Mesendoderm (in vitro differentiated cells): Measurements from ENCODE around the gene RHBDL2.
"Not testable (repeated sequence)": the region's sequence is repeated elsewhere in the genome, so short reads cannot be mapped to it uniquely, and the experiment has no call there.

ENCODE experiments used
- DNase-seq: peaks from one replicate; pipeline ENCODE4 v3.0.0; 2013
- H2AK5ac ChIP-seq: 2 replicates; pipeline ENCODE4 v1.6.1; 2013; ENCODE audit warnings: low read length, inconsistent platforms
- H2BK120ac ChIP-seq: 2 replicates; pipeline ENCODE4 v1.6.1; 2013; ENCODE audit warnings: low read depth, mild to moderate bottlenecking, low read length, moderate library complexity, mixed read lengths
- H2BK15ac ChIP-seq: replicated peaks from 2 replicates; pipeline ENCODE4 v1.6.1; 2013; ENCODE audit warnings: low read depth, mild to moderate bottlenecking, moderate library complexity
- H2BK5ac ChIP-seq: 2 replicates; pipeline ENCODE4 v1.6.1; 2013; ENCODE audit warnings: low read length, inconsistent platforms
- H3K18ac ChIP-seq: 2 replicates; pipeline ENCODE4 v1.6.1; 2013; ENCODE audit warnings: mild to moderate bottlenecking, low read length, mixed read lengths
- H3K23ac ChIP-seq: one replicate; pipeline ENCODE4 v1.6.1; 2013; ENCODE audit warnings: low read length
- H3K27ac ChIP-seq: 2 replicates; pipeline ENCODE4 v1.5.1; 2013; ENCODE audit warnings: low read depth, mild to moderate bottlenecking, inconsistent platforms, low read length, moderate library complexity
- H3K27me3 ChIP-seq: 2 replicates; pipeline ENCODE4 v1.6.1; 2013; ENCODE audit warnings: low read length, control low read depth, mild to moderate bottlenecking, inconsistent platforms; ENCODE audit not compliant: insufficient read depth, poor library complexity
- H3K36me3 ChIP-seq: 2 replicates; pipeline ENCODE4 v1.6.1; 2013; ENCODE audit warnings: low read length, inconsistent platforms; ENCODE audit not compliant: control insufficient read depth, insufficient read depth
- H3K4ac ChIP-seq: one replicate; pipeline ENCODE4 v1.6.1; 2013; ENCODE audit warnings: low read depth, mild to moderate bottlenecking, low read length, moderate library complexity
- H3K4me1 ChIP-seq: 2 replicates; pipeline ENCODE4 v1.6.1; 2013; ENCODE audit warnings: low read depth, low read length, inconsistent platforms; ENCODE audit not compliant: control insufficient read depth
- H3K4me2 ChIP-seq: 2 replicates; pipeline ENCODE4 v1.6.1; 2013; ENCODE audit warnings: low read length
- H3K4me3 ChIP-seq: 2 replicates; pipeline ENCODE4 v1.5.1; 2013; ENCODE audit warnings: mild to moderate bottlenecking, low read length
- H3K56ac ChIP-seq: one replicate; pipeline ENCODE4 v1.6.1; 2013; ENCODE audit warnings: low read length
- H3K79me1 ChIP-seq: 2 replicates; pipeline ENCODE4 v1.6.1; 2013; ENCODE audit warnings: low read length, inconsistent platforms
- H3K79me2 ChIP-seq: 2 replicates; pipeline ENCODE4 v1.6.1; 2013; ENCODE audit warnings: mild to moderate bottlenecking, low read length; ENCODE audit not compliant: control insufficient read depth, insufficient read depth
- H3K9ac ChIP-seq: 2 replicates; pipeline ENCODE4 v1.6.1; 2013; ENCODE audit warnings: low read length, inconsistent platforms
- H4K5ac ChIP-seq: one replicate; pipeline ENCODE4 v1.6.1; 2013; ENCODE audit warnings: low read length
- H4K8ac ChIP-seq: one replicate; pipeline ENCODE4 v1.6.1; 2013; ENCODE audit warnings: low read depth, mild to moderate bottlenecking, control low read depth, low read length, moderate library complexity
- WGBS: extraction: QIAGEN DNeasy Blood & Tissue Kit; methylation state at CpG from one replicate; pipeline ENCODE4 v1.1.7; 2013; ENCODE audit warnings: low lambda C conversion rate, missing lambda C conversion rate; ENCODE audit not compliant: insufficient coverage; ENCODE audit errors: extremely low coverage; 5-methylcytosine and 5-hydroxymethylcytosine counted together

Gene RHBDL2

DNA sequence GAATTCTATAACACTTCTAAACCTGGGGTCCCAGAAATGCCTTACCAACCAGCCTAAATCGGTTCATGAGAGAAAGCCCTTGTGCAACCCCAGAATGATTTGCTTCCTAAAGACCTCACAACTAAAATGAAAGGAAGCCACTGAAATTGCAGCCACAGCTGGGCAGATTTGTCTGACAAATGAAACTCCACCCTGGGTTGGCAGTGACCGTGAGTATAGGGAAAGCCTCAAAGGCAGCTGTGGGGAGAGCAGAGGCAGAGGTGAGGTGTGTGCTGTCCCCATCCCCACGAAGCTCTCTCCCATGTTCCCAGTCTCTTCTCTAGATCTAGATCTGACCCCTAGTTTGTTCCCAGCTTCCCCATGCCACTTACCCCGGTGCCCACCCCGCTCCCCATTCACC is 23.1 kb downstream of the RHBDL2 start:
- Histone ChIP-seq H2BK5ac (no peak overlapping the region), H3K36me3 (no peaks in the 10 kb centered on the region), H3K23ac (no peak overlapping the region), H2BK15ac (no peak overlapping the region), H3K18ac (no peak overlapping the region), H3K27ac (no peak overlapping the region), H4K8ac (no peak overlapping the region), H3K79me1 (no peaks in the 10 kb centered on the region), H3K4me1 (no peaks in the 10 kb centered on the region), H3K27me3 (no peaks in the 10 kb centered on the region), H3K4me3 (no peak overlapping the region), H3K9ac (no peak overlapping the region), H3K4ac (no peak overlapping the region), H2AK5ac (no peak overlapping the region), H3K56ac (no peak overlapping the region), H3K79me2 (no peaks in the 10 kb centered on the region), H3K4me2 (no peak overlapping the region), H4K5ac (no peak overlapping the region), H2BK120ac (no peak overlapping the region)
- no CpG with 5 or more reads among the region's 5 CpGs for WGBS
- no peak for DNase-seq

DNA sequence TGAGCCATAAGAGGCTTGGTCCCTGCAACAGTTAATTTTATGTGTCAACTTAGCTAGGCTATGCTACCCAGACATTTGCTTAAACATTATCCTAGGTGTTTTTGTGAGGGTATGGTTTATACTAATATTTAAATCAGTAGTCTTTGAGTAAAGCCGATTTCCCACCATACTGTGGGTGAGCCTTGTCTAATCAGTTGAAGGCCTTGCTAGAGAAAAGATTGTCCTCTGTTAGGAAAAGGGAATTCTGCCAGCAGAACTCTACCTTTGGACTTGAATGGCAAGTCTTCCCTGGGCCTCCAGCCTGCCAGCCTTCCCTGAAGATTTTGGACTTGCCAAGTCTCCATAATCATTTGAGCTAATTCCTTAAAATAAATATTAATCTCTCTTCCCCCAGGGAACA is 23.9 kb downstream of the RHBDL2 start:
- Histone ChIP-seq H3K9ac (no peak overlapping the region), H3K4ac (no peak overlapping the region), H3K4me1 (no peaks in the 10 kb centered on the region), H3K4me3 (no peak overlapping the region), H4K8ac (no peak overlapping the region), H3K27ac (no peak overlapping the region), H3K4me2 (no peak overlapping the region), H3K27me3 (no peaks in the 10 kb centered on the region), H3K79me1 (no peaks in the 10 kb centered on the region), H2AK5ac (no peak overlapping the region), H2BK15ac (no peak overlapping the region), H2BK5ac (no peak overlapping the region), H3K23ac (no peak overlapping the region), H3K36me3 (no peaks in the 10 kb centered on the region), H3K79me2 (no peaks in the 10 kb centered on the region), H3K18ac (no peak overlapping the region), H4K5ac (no peak overlapping the region), H2BK120ac (no peak overlapping the region), H3K56ac (no peak overlapping the region)
- no peak for DNase-seq
- WGBS: no CpG with 5 or more reads among the region's 1 CpG

DNA sequence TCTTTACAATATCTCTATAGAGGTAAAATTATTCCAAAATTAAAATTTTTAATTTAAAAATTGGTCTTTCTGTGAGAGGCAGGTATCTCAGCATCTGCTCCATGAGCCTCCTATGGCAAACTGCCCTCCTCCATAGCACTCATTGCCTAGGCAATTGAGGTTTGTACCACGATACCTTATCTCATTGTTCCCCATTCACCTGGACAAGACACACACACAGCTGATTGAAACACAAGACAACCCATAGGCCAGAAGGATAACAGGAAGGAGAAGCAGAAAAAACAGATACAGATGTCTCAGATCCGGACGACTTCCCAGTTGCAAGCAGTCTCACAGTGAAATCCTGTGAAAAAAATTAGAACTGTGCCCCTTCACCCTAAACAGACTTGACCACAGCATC is 24.3 kb downstream of the RHBDL2 start:
- Histone ChIP-seq H3K79me1 (no peaks in the 10 kb centered on the region), H3K9ac (no peak overlapping the region), H2BK15ac (no peak overlapping the region), H3K18ac (no peak overlapping the region), H3K79me2 (no peaks in the 10 kb centered on the region), H4K5ac (no peak overlapping the region), H3K4me3 (no peak overlapping the region), H2AK5ac (no peak overlapping the region), H3K4ac (no peak overlapping the region), H3K27me3 (no peaks in the 10 kb centered on the region), H3K36me3 (no peaks in the 10 kb centered on the region), H3K23ac (no peak overlapping the region), H3K4me1 (no peaks in the 10 kb centered on the region), H3K27ac (no peak overlapping the region), H4K8ac (no peak overlapping the region), H2BK120ac (no peak overlapping the region), H2BK5ac (no peak overlapping the region), H3K4me2 (no peak overlapping the region), H3K56ac (no peak overlapping the region)
- DNase-seq: no peak
- WGBS: no CpG with 5 or more reads among the region's 3 CpGs

DNA sequence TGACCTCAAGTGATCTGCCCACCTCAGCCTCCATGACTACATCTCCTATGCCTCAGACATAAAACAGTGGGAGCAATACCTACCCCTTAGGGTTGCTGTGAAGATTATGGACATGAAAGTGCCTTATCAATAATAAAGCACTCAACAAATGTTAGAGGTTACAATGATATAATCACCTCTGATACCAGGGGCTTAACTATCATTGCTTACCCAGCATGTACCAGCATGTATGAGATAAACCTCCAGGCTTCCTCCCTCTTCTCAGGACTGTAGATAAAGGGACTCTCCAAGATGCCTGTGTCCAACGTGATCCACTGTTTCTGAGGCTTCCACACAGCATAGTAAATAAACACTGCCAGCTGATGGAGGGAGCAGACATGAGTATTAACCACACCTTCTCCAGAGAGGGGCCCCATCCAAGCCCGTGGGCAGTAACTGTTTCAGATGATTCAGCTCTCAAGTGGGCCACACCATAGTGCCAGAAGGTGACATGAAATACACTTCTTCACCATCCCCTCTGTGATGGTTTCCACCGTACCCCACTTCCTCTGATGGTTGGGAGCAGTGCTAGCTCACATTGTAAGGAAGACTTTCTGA is 26.2 kb downstream of the RHBDL2 start:
- Histone ChIP-seq H3K36me3 (no peaks in the 10 kb centered on the region), H3K79me1 (no peaks in the 10 kb centered on the region), H2BK120ac (no peak overlapping the region), H3K23ac (no peak overlapping the region), H3K18ac (no peak overlapping the region), H2BK15ac (no peak overlapping the region), H3K4me3 (no peak overlapping the region), H4K5ac (no peak overlapping the region), H3K4me2 (no peak overlapping the region), H3K4me1 (no peaks in the 10 kb centered on the region), H3K27ac (no peak overlapping the region), H3K27me3 (no peaks in the 10 kb centered on the region), H2AK5ac (no peak overlapping the region), H3K56ac (no peak overlapping the region), H4K8ac (no peak overlapping the region), H3K9ac (no peak overlapping the region), H2BK5ac (no peak overlapping the region), H3K4ac (no peak overlapping the region), H3K79me2 (no peaks in the 10 kb centered on the region)
- no CpG with 5 or more reads among the region's 3 CpGs for WGBS
- DNase-seq: peak; percentile 73

DNA sequence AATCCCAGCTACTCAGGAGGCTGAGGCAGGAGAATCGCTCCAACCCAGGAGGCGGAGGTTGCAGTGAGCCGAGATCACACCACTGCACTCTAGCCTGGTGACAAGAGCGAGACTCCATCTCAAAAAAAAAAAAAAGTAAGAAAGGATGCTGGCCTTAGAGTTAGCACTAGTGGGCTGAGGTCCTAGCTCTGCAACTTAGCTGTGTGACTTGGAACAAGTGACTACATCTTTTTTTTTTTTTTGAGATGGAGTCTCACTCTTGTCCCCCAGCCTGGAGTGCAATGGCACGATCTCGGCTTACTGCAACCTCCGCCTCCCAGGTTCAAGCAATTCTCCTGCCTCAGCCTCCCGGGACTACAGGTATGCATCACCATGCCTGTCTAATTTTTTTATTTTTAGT is 26.7 kb downstream of the RHBDL2 start:
- H2BK5ac ChIP-seq, DNase-seq, H3K56ac ChIP-seq, H3K4me2 ChIP-seq, H3K4me3 ChIP-seq, H2BK120ac ChIP-seq, H3K4me1 ChIP-seq, H3K79me1 ChIP-seq, H3K9ac ChIP-seq, H3K23ac ChIP-seq, H3K18ac ChIP-seq, H2BK15ac ChIP-seq, H3K79me2 ChIP-seq, H3K4ac ChIP-seq, H3K27me3 ChIP-seq, H4K8ac ChIP-seq, H3K36me3 ChIP-seq, H4K5ac ChIP-seq, H3K27ac ChIP-seq, H2AK5ac ChIP-seq: not testable (repeated sequence)
- WGBS: no CpG with 5 or more reads among the region's 8 CpGs

DNA sequence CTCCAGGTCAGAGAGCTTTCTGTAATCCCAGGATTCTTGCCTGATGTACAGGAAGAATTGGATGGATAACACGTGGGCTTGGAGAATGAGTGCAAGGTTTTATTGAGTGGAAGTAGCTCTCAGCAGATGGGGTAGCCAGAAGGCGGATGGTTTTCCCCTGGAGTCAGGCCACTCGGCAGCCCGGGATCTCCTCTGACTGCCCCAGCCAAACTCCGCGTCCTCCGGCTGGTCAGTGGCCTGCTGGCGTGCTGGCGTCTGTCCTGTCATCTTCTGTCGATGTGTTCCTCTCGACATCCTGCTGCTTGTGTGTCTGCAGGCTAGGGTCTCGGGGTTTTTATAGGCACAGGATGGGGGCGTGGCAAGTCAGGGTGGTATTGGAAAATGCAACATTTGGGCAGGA is 32.8 kb downstream of the RHBDL2 start:
- WGBS: no CpG with 5 or more reads among the region's 13 CpGs
- Histone ChIP-seq H3K18ac (no peak overlapping the region), H4K5ac (no peak overlapping the region)

More for the DNA sequence above, 32.8 kb downstream of the RHBDL2 start:
- Histone ChIP-seq H3K4me2 (no peak overlapping the region), H3K36me3 (no peaks in the 10 kb centered on the region), H3K4me3 (no peak overlapping the region), H2BK120ac (no peak overlapping the region), H4K8ac (no peak overlapping the region), H3K27ac (no peak overlapping the region), H3K79me2 (no peaks in the 10 kb centered on the region), H3K23ac (no peak overlapping the region), H3K9ac (no peak overlapping the region), H2BK5ac (no peak overlapping the region), H3K4ac (no peak overlapping the region), H2AK5ac (no peak overlapping the region), H3K4me1 (no peaks in the 10 kb centered on the region), H3K79me1 (no peaks in the 10 kb centered on the region), H3K56ac (no peak overlapping the region), H2BK15ac (no peak overlapping the region), H3K27me3 (no peaks in the 10 kb centered on the region)
- no peak for DNase-seq
